Measurements from ENCODE around the gene TLL2.

DNA sequence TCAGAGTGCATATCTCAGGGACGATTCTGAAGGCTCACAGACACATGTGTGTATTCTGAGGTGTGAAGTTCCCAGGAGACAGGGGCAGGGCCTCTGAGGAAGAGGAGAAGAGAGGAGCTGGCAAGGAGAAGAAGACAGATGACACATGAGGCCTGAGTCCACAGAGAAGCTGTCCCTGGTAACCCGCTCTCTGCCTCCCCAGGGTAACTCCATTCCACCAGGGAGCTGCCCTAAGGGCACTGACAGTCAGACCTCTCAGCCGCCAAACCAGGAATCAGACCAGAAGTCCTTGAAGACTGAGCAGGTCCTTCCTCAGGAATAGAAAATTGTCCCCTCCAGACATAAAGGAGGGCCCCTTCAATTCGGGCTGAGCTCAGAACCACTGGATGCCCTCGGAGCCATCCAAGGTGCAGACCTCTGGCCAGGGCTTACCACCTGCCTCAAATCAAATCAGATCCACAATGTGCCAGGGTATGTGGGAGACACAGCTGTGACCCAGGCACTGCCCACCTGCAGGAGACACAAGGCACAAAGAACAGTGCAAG lies 57.4 kb downstream of the TLL2 start:
- TF ChIP-seq POLR2A (IDR thresholded peaks at IDR 0.05): no peak
- TF ChIP-seq, protein P1, sequence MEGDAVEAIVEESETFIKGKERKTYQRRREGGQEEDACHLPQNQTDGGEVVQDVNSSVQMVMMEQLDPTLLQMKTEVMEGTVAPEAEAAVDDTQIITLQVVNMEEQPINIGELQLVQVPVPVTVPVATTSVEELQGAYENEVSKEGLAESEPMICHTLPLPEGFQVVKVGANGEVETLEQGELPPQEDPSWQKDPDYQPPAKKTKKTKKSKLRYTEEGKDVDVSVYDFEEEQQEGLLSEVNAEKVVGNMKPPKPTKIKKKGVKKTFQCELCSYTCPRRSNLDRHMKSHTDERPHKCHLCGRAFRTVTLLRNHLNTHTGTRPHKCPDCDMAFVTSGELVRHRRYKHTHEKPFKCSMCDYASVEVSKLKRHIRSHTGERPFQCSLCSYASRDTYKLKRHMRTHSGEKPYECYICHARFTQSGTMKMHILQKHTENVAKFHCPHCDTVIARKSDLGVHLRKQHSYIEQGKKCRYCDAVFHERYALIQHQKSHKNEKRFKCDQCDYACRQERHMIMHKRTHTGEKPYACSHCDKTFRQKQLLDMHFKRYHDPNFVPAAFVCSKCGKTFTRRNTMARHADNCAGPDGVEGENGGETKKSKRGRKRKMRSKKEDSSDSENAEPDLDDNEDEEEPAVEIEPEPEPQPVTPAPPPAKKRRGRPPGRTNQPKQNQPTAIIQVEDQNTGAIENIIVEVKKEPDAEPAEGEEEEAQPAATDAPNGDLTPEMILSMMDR (IDR thresholded peaks at IDR 0.05): no peak
- no peak for TF ChIP-seq EP300 (IDR thresholded peaks at IDR 0.05)

All from tibial nerve (tissue), 4 donors.